GM12874 (cell line): ENCODE measurements around the gene KRTAP3-2.

Source experiments
- CTCF ChIP-seq: IDR thresholded peaks from 2 replicates; pipeline ENCODE4 v1.5.1; 2011; ENCODE audit warnings: low read depth, mild to moderate bottlenecking, control low read depth, low read length, moderate library complexity; ENCODE audit not compliant: insufficient read depth

Gene KRTAP3-2

GRCh38 chr17:40952661-40953060 is 47.0 kb downstream of the KRTAP3-2 start:
- no peak for TF ChIP-seq CTCF

- TF ChIP-seq CTCF: no peak
Measured at GRCh38 chr17:40952154-40952553, 47.6 kb downstream of the KRTAP3-2 start.

- no peak for TF ChIP-seq CTCF
Measured at GRCh38 chr17:40951011-40951622, 48.6 kb downstream of the KRTAP3-2 start.

GRCh38 chr17:40950176-40950575 is 49.5 kb downstream of the KRTAP3-2 start:
- no peak for TF ChIP-seq CTCF

- no peak for TF ChIP-seq CTCF
Measured at GRCh38 chr17:40949418-40949817, 50.3 kb downstream of the KRTAP3-2 start.
